Measurements from ENCODE around the gene WWTR1.

Gene WWTR1

DNA sequence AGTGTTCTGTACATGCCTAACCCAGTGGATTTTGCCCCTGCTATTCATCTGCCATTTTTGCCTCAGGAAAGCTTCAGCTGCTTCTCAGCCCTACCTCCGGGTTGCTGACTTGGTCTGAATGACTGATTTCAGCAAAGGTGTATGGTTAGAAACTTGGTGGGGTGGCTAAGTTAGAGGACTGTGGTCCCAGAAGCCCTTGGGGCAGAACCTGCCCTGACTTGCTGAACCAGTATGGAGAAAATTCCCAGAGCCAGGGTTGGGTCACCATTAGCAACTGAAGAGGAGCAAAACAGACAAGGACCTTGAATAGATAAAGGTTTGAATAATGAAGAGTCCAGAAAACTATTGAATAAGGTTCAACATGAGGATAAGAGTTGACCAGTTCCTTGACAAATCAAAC lies 6.1 kb upstream of the WWTR1 start:
- TF ChIP-seq GATA1 (IDR thresholded peaks at IDR 0.05; ENCODE audit: low read depth, low read length): no peak
- TF ChIP-seq POLR2A (IDR thresholded peaks at IDR 0.05; ENCODE audit: low read length): no peak
- no peak for DNase-seq

DNA sequence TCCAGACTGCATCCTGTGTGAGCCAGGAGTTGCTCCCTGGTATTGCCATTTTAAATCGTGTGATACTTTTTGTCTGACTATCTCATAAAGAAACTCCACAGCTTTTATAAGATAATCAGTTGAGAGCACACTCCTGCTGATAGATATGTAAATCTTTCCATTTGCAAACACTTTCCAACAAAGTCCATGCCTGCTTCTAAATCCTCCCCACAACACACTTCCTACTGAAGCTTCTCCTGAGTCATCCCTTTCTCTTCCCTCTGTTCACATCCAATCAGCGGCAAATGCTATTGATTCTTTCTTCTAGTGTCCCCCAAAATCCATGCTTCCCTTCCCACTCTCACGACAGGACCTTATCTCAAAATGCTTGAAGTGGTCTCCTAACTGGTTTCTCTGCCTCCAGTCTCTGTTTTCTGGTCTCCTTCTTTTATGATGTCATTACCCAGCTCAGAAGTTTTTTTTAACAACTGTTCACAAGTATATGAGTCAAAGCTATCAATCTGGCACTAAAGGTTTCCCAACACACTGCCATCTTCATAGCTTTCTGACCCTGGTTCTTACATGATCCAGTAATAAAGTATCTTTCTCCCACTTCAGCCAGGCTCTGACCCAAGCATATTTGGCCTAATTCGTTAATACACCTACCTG lies 4.5 kb upstream of the WWTR1 start:
- TF ChIP-seq GATA1 (IDR thresholded peaks at IDR 0.05; ENCODE audit: low read depth, low read length): no peak
- no peak for TF ChIP-seq POLR2A (IDR thresholded peaks at IDR 0.05; ENCODE audit: low read length)
- DNase-seq: no peak

- DNase-seq: no peak
- no peak for TF ChIP-seq GATA1 (IDR thresholded peaks at IDR 0.05; ENCODE audit: low read depth, low read length)
- TF ChIP-seq POLR2A (IDR thresholded peaks at IDR 0.05; ENCODE audit: low read length): no peak
Measured at GRCh38 chr3:149660462-149660861, 2.6 kb upstream of the WWTR1 start.

- DNase-seq: no peak
Measured at GRCh38 chr3:149658744-149659497, 1.1 kb upstream of the WWTR1 start.

DNA sequence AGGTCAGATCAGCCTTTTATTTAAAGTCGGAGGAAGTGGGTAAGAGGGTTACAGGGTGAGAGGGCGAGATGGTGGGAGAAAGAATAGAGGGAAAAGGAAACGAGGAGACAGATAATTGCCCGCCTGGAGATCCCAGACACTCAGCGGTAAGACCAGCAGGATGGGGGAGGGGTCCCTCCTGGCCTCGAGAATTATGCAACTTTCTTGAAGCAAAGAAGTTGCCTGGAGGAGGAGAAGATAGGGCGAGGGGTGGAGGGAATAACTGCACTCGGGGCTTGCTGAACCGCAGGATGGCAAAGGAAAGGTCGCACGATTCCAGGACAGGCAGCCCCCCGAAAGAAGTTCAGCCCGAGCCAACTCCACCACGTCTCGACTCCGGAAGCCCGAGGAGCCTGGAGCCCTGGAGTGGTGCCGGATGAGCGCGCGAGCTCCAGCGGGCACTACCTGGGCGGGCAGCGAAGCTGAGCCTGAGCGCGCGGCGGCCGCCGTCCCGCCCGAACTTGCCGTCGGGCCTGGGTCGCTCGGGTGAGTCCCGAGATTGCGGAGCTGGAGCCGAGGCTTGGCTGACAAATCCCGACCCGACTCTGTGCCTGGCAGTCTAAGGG lies 402 bp downstream of the WWTR1 start:
- TF ChIP-seq POLR2A (IDR thresholded peaks at IDR 0.05; ENCODE audit: low read length) (no peak), GATA1 (IDR thresholded peaks at IDR 0.05; ENCODE audit: low read depth, low read length) (no peak)
- DNase-seq: peak; percentile 41 to 43

More at GRCh38 chr3:149658744-149659497, 1.1 kb upstream of the WWTR1 start:
- TF ChIP-seq GATA1 (IDR thresholded peaks at IDR 0.05; ENCODE audit: low read depth, low read length) (no peak), POLR2A (IDR thresholded peaks at IDR 0.05; ENCODE audit: low read length) (no peak)

DNA sequence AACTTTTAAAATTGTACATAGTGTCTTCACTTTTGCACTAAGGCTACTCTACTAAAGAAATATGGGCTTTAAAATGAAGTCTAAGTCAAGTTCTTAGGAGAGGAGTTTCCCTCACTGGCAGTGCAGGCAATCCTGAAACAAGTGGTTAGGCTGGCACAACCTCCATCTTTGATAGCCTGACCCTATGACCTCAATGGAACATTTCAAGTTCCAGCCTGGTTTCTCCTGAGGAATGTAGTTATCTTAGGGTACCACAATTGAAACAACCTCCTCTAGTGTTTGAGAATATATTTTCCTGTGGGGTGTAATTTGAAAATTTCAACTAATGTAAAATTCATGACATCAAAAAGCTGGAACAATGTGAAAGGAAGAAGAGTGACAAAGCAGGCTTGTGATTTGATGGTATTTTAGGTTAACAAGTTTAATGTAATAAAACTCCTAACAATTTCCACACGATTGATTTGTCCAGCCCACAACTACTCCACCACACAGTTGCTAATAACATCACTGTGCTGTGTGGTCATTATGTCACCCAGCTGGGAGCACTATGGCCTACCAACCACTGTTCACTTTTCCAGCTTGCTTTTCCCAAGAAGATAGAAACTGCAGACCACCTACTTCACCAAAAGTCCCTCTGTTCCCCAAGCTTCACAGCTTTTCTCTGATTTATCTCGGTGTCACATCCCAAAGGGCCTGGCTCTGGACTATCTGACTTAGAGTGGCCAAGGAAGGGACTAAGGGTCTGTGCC lies 1.8 kb downstream of the WWTR1 start:
- TF ChIP-seq POLR2A (IDR thresholded peaks at IDR 0.05; ENCODE audit: low read length) (no peak), GATA1 (IDR thresholded peaks at IDR 0.05; ENCODE audit: low read depth, low read length) (no peak)

GRCh38 chr3:149654188-149654601 lies 3.6 kb downstream of the WWTR1 start:
- TF ChIP-seq POLR2A (IDR thresholded peaks at IDR 0.05; ENCODE audit: low read length): no peak
- no peak for TF ChIP-seq GATA1 (IDR thresholded peaks at IDR 0.05; ENCODE audit: low read depth, low read length)
- no peak for DNase-seq

More for the DNA sequence above, 1.8 kb downstream of the WWTR1 start:
- DNase-seq: no peak

DNA sequence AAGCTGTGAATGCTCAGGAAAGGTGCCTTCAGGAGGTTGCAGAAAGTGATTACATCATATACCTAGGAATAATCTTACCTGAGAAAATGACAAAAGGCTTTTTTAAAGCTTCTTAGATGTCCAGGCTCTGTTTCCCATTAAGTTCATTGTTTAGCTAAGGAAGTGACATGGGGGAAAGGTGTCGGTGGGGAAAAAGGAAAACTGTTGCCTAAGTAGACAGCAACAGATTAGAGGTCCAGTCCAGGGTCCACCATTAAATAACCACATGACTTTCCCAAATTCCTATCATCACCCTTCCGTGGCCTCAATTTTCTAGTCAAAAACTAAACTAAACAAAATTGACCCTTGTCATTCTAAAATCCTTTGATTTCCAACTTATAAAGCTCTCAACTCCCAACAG lies 4.3 kb downstream of the WWTR1 start:
- no peak for DNase-seq
- TF ChIP-seq POLR2A (IDR thresholded peaks at IDR 0.05; ENCODE audit: low read length): no peak
- no peak for TF ChIP-seq GATA1 (IDR thresholded peaks at IDR 0.05; ENCODE audit: low read depth, low read length)

- no peak for DNase-seq
- no peak for TF ChIP-seq GATA1 (IDR thresholded peaks at IDR 0.05; ENCODE audit: low read depth, low read length)
Measured at GRCh38 chr3:149653136-149653535, 4.7 kb downstream of the WWTR1 start.

- no peak for TF ChIP-seq POLR2A (IDR thresholded peaks at IDR 0.05; ENCODE audit: low read length)
- TF ChIP-seq GATA1 (IDR thresholded peaks at IDR 0.05; ENCODE audit: low read depth, low read length): no peak
- no peak for DNase-seq
Measured at GRCh38 chr3:149650828-149651227, 7.0 kb downstream of the WWTR1 start.

GRCh38 chr3:149648525-149648924 lies 9.3 kb downstream of the WWTR1 start:
- no peak for TF ChIP-seq GATA1 (IDR thresholded peaks at IDR 0.05; ENCODE audit: low read depth, low read length)
- TF ChIP-seq POLR2A (IDR thresholded peaks at IDR 0.05; ENCODE audit: low read length): no peak
- DNase-seq: no peak

GRCh38 chr3:149647812-149648211 lies 10.0 kb downstream of the WWTR1 start:
- no peak for DNase-seq
- TF ChIP-seq POLR2A (IDR thresholded peaks at IDR 0.05; ENCODE audit: low read length) (no peak), GATA1 (IDR thresholded peaks at IDR 0.05; ENCODE audit: low read depth, low read length) (no peak)

GRCh38 chr3:149647285-149647684 lies 10.5 kb downstream of the WWTR1 start:
- no peak for DNase-seq
- TF ChIP-seq POLR2A (IDR thresholded peaks at IDR 0.05; ENCODE audit: low read length): no peak
- TF ChIP-seq GATA1 (IDR thresholded peaks at IDR 0.05; ENCODE audit: low read depth, low read length): no peak

DNA sequence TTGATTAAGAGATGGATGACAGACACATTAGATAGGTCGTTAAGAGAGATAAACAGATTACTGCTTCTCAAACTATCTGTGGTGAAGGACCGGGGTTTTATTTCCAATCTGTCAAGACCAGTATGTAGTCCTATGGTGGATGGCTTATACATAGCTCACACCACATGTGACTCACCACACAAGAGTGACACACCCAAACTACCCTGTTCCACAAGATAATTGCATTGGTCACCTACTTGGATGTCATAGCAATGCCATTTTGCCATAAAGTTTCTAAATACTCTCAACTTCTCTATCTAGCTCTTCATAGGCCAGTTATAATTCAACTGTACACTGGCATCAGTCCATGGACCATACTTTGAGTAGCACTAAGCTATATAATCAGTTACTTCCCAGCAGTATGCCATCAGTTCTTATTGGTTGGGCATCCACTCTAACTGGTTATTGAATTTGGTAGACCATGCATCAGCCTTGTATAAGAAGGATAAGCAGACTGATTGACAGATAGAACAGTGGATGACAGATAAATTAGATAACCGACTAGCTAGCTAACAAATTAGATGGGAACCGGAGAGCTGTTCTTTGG lies 11.6 kb downstream of the WWTR1 start:
- TF ChIP-seq POLR2A (IDR thresholded peaks at IDR 0.05; ENCODE audit: low read length) (no peak), GATA1 (IDR thresholded peaks at IDR 0.05; ENCODE audit: low read depth, low read length) (no peak)
- DNase-seq: peak; percentile 73 to 86
